ENCODE results near the gene ATPAF1. TPM values are rescaled to one million over a fixed set of nuclear protein-coding genes. Genes with fewer than 3 reads are reported as not detected.

ATPAF1 gene
- total RNA-seq, 1 experiment from 2014 or later, result 39.2 TPM

DNA sequence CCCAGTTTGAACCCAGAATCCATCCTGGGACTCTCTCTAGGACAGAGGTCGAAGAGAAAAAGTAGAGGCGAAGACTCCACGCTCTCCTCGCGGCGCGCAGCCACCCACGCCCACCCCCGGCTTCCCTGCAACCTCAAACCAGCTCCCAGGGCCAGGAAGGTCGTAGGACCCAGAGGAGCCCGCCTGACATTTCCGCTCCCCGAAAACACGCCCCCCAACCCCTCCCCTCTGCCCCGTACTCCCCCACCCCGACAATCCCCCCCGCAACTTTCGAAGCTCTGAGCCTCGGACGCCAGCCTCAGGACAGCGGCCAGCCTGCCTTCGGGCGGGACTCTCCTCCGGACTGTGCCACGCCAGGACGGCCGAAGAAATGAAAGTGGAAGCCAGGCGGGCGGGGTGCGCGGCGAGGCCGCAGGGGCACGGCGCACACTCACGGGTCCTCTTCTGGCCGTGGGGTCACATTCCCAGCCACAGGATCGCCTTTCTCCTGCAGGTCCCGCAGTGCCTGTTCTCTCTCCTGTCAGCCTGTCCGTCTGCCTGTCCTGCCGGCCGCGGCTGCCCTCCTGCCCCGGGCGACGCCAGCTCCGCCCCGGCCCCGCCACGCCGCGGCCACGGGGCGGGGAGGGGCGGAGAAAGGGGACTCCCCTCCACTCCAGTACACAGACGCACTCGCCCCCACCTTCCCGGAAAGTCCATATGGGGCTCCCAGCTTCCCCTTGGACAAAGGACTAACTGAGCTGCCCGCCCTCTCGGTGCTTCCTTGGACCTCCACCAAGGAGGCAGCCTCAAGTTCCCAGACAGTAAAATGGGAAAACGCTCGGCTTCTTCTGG is 51.7 kb downstream of the ATPAF1 start, which contains the start of gene MOB3C:
TSS of gene MOB3C (minus strand) at position 535 of the 831 bp plus-strand sequence. CDS start 3,490 bp downstream, outside the sequence.
- peak; percentile 56 for DNase-seq (ENCODE audit: low spot score)

GRCh38 chr1:46615735-46616134 is 52.4 kb downstream of the ATPAF1 start:
- no peak for DNase-seq (ENCODE audit: low spot score)

GRCh38 chr1:46615088-46615487 is 53.1 kb downstream of the ATPAF1 start:
- no peak for DNase-seq (ENCODE audit: low spot score)

- DNase-seq (ENCODE audit: low spot score), result no peak
Measured at GRCh38 chr1:46614604-46614984, 53.6 kb downstream of the ATPAF1 start.

- DNase-seq (ENCODE audit: low spot score), result no peak
Measured at GRCh38 chr1:46613661-46614603, 54.2 kb downstream of the ATPAF1 start.

DNA sequence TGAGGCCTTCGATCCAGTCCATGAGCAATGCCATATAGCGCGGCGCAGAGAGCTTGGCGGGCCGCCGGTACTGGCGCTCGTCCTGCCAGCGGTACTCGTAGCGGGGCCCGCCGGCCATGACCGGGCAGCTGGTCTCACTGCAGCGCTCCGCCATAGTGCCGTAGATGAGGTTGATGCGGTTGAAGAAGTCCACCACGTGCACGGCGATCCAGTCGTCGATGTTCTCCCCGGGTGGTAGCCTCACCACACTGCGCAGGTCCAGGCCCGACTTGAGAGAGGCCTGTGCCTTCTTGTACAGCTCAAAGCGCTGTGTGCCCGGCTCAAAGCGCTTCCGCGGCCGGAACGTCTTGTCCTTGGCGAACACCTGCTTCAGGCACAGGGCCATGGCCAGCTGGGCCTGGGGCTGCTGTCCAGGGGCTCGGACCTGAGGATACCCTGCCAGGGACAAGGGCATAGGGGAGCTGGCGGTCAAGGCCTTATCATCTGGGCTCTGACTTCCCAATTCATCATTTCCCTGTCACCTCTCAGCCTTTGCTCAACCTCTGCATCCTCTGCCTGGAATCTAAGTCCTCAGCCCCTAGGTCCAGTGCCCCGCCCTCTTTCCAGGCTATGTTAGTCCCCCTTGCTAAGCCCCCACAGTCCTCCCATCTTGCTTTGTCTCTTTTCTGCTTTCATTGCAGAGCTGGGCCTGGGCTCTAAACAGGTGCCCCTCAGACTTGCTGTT is 55.1 kb downstream of the ATPAF1 start:
- no peak for DNase-seq (ENCODE audit: low spot score)

DNA sequence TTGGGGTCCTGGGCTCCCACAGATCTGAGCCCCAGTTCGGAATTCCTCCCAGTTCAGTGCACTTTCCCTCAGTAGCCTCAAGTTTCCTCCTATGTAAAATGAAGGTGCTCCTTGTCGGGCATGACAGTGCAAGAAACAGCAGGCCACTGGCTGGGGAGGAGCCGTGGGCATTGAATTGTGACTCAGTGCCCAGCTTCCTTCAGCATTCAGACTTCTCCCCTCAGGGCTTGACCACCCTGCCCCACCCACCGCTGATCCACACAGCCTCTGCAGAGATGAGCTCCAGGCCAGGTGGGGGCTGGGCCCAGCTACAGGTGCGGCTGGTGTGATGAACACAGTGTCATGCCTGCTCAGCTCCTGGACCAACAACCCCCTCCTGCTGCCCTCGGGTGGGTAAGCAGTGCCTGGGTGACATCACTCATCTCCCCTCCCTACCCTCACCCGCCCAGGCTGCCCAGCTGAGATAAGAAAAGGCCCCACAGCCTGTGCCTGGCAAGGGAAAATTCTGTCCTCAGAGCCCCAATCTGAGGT is 56.4 kb downstream of the ATPAF1 start:
- peak; percentile 50 for DNase-seq (ENCODE audit: low spot score)

DNA sequence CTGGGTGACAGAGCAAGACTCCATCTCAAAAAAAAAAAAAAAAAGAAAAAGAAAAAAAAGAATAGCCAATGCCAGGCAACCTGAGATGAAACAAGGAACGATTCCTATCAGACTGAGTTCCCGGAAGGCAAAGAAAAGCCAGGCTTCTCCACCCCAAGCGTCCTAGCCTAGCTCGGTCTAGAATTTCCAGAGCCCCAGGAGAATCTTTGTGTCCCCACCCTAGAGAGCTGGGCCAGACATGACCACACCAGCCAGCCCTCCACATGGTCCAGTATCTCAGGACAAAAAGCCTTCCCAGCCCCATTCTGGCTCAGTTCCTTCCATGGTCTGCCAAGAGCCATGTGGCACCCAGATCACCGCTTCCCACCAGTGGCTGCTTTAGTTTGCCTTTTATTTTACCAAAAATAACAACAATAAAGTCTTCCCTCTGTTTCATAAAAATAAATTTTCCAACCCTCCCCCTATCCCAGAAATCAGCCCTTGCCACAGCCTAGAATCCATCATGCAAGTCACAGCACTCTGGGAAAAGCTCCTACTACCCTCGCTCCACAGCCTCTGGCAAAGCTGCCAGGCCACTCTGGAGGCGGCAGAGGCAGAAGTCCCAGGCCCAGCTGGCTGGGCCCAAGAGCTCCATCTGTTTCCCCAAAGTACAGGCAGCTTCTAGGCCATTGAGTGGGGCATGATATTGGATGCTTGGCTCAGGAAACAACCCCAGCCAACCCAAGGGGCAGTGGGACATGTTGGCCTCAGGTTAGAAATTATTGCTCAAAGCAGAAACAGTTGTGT is 60.6 kb downstream of the ATPAF1 start:
- DNase-seq (ENCODE audit: low spot score), result no peak

- no peak for DNase-seq (ENCODE audit: low spot score)
Measured at GRCh38 chr1:46606255-46606965, 61.8 kb downstream of the ATPAF1 start.

DNA sequence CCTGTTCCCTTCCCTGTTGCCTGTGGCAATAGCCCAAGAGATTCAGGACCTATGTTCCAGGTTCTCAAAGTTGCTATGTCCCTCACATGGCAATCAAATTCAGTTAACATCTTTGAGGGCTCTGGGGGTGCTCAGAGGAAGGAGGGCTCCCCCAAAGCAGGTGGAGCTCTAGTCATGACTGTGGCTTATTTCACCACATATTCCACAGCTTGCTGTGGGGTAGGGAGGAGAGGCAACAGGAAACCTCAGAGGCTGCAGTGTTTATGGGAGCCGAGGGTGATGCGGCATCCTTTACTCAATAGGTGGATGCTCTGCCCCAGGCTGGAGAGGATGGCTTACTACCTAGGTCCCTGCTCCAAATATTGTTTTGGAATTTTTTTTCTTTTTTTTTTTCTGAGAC is 62.9 kb downstream of the ATPAF1 start:
- DNase-seq (ENCODE audit: low spot score), result no peak

DNA sequence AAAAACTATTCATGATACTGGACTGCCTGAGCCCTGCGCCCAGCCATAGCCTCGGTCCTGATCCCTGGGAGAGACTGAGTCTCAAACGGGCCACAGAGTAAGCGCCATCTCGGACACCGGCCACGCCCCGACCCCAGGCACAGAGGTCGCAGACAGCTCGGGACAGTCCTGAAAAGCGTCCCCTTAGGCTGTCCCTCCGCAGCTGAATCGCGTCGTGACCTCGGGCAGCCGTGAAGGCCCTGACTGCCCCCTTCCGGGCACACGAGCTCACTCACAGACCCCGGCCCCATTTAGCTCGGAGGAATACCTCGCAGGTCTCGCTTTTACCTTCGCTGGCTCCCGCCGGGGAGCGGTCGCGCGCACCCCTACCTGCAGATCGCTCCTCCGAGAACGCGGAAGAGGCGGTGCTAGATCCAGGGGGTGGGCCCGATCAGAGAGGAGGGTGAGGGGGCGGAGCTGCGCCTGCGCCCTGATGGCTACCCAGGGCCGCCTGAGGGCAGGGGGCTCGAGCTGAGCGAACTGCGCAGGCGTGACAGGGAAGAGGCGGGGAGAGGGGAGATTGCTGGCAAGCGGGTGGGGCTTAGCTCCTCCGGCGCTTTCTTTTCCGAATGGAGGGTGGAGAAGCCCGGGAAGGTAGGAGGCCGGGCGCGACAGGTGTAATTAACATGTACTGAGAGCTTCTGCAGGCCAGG is 64.2 kb downstream of the ATPAF1 start, which contains the start of gene MKNK1:
TSS of gene MKNK1 (minus strand) at position 411 of the 692 bp plus-strand sequence. CDS start 20,941 bp downstream, outside the sequence.
- DNase-seq (ENCODE audit: low spot score), result peak; percentile 97

GRCh38 chr1:46603481-46603857 is 64.7 kb downstream of the ATPAF1 start:
- no peak for DNase-seq (ENCODE audit: low spot score)

GRCh38 chr1:46601257-46602007 is 66.7 kb downstream of the ATPAF1 start:
- DNase-seq (ENCODE audit: low spot score), result no peak

GRCh38 chr1:46599059-46599970 is 68.8 kb downstream of the ATPAF1 start:
- no peak for DNase-seq (ENCODE audit: low spot score)

DNA sequence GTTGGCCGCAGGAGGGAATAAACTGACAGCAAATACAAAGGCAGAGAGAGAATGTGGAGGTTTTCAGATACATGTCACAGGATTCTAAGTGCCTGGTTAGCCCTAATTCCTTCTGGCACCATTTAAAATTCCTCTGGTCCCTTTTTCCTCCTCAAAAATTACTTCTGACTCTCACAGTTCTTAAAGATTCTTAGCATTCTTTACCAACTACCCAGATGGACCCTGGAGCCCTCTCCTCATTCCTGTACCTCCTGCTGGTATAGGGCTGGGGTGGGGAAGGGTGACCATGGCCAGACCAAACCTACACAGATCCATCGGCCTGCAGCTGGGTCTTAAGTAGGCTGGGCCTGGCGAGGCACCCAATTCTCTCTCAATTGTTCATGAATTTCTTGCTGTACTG is 71.3 kb downstream of the ATPAF1 start:
- no peak for DNase-seq (ENCODE audit: low spot score)

DNA sequence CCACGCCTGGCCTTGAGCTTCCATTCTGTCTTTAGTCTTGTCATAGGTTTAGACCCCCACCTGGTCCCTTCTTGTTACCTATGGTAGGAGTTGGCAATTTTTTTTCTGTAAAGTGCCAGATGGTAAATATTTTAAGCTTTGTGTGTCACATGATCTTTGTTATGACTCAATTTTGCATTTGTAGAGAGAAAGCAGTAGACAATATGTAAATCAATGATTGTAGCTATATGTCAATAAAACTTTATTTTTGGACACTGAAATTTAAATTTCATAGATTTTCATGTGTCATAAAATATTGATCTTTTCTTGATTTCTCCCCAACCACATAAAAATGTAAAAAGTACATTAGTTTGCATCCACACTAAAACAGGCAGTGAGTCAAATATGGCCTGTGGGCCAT is 72.1 kb downstream of the ATPAF1 start:
- DNase-seq (ENCODE audit: low spot score), result no peak

GRCh38 chr1:46595127-46595526 is 73.0 kb downstream of the ATPAF1 start:
- no peak for DNase-seq (ENCODE audit: low spot score)

Measured in HT-29 (cell line).